Measurements from ENCODE around the gene DNMT3A.

DNMT3A gene

GRCh38 chr2:25197336-25198208 lies 144.2 kb downstream of the DNMT3A start:
- no peak for DNase-seq

DNA sequence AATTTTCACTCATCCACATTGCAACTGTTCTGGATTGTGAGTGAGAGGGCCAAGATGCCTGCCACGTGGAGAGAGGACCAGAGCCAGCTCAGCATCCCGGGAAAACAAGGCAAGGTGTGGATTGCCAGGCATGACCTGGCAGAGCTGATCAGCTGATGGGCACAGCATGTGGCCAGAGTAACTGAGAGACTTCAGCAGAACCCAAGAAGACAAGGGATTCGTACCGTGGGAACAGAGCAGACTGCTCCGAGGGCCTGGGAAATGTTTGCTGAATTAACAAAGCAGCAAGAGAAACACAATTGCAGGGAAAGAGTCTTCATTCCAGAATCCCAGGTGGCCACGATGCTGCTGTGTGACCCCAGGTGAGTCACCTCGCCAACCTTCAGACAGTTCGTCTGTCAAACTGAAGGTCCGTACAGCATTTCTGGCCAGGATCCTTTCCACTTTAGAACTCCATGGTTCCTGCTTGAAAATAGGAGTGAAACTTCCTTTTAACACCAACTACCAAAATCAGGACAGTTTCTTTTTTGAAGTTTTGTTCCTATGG lies 147.1 kb downstream of the DNMT3A start:
- no peak for DNase-seq

GRCh38 chr2:25190536-25190935 lies 151.2 kb downstream of the DNMT3A start:
- no peak for DNase-seq

GRCh38 chr2:25188405-25188804 lies 153.3 kb downstream of the DNMT3A start:
- no peak for DNase-seq

DNA sequence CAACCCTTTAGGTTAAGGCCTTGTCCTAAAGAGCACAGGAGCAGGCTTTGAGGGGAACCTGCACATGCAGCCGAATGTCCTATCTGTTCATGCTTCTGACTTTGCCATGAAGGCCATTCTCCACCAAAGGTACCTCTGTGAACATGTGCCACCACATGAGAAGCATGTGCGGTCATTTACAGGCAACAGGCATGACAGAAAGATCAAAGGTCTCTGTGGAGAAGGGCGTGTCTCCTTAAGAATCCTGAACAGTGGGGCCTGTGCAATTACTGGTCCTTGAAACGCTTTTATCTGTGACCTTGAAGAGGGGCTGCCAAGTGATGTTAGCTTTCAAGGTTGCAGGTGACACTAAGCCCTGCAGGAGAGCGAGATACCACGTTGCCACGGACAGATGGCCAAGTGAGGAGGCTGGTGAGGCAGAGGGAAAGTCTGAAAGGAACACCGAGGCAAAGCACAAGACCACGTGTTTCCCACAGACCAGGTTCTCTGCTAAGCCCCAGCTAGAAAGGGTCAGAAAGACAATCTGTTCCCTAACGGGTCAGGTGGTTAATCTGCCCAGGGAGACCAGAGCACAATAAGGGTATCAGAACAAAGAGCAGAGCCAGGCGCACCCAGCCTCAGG lies 153.9 kb downstream of the DNMT3A start:
- DNase-seq = no peak

DNA sequence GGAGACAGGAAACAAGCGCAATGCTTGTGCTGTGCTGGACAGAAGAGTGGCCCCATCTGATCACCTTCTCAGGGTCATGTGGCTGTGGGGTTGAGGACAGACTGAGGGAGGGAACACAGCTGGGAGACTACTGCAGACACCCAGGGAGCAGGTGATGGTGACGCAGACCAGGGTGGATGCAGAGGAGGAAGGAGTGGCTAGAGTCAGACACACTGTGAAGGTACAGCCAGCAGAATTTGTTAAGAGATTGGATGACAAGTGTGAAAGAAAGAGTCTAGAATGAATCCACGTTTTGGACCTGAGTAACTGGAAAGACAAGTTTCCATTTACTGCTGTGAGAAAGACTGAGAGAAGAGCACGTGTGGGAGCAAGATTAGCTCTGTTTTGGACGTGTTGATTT lies 157.5 kb downstream of the DNMT3A start:
- DNase-seq = no peak

DNA sequence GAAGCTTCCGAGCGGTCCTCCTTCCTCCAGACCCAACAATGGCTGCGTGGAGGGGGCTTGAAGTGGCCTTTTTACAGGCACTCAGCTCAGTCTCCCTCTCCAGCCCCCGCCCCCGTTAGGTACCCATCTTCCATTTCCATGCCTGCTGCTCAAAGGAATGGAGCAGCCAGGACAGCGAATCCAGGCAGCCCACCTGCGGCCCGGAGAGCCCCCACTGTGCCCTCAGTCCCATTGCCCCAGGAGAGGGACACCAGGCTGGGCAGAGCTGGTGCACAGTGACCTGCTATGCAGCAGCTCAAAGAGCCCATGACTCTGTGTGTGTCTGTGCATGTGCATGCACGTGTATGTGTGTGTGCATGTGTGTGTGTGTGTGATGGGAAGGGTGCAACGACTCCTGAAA lies 162.7 kb downstream of the DNMT3A start:
- no peak for DNase-seq

Data from activated gamma-delta T cell (primary cell).